ENCODE data around the gene SHISA4. TPM values are rescaled to one million over a fixed set of nuclear protein-coding genes. Genes with fewer than 3 reads are reported as not detected.

SHISA4 gene
- polyA plus RNA-seq, 3 donors = 1.5 to 3.1 (median 2.3) TPM

DNA sequence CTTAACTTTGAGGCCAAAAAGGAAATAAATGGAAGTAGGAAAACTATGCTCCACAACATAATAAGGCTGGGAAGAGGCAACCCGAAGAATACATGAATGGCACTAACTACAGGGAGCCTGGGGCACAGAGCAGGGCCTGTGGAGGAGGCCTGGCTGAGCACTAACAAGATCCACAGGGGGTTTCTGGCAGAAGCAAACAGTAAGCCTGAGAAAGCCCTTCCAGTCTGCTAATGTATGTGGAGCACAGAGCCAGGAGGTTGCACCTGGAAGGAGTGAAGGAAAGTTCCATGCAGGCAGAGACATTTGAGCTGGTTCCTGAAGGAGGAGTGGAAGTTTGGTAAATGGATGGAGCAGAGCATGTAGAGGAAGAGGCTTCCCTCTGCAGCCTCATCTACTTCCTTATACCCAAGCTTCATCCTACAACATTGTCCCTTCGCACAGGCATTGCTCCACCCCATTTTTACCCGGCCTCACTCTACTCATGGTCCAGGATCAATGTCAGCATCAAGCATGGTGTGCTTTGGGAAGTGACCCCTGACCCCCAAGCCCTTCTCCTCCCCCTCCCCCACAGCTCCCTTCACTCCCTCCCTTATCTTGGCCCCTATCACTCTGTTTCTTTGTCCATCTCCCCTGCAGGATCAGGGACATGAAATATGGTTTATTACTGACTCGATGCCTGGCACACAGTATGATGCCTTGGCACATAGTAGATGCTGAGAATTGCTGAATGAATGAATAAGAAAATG is 23.3 kb downstream of the SHISA4 start:
- Mint-ChIP-seq H3K9me3 (no peaks in the 10 kb centered on the region), H3K27me3 (ENCODE audit: low read depth in 3 of 3) (peaks cover 5 to 10% (median 6%) of the 10 kb centered on the region in 3 donors), H3K36me3 (no peaks in the 10 kb centered on the region), H3K4me3 (no peak overlapping the region), H3K4me1 (no peaks in the 10 kb centered on the region), H3K27ac (no peak overlapping the region)
- Histone ChIP-seq H3K27ac (ENCODE audit: low read depth in 1 of 2, low read length in 2 of 2) (no peak overlapping the region), H3K27me3 (ENCODE audit: control insufficient read depth in 2 of 2, insufficient read depth in 2 of 2, low read length in 2 of 2) (no peaks in the 10 kb centered on the region), H3K36me3 (replicated peaks in 1 of 2; ENCODE audit: control insufficient read depth in 1 of 2, insufficient read depth in 2 of 2, low read length in 2 of 2) (no peaks in the 10 kb centered on the region), H3K9me3 (replicated peaks in 1 of 2; ENCODE audit: control insufficient read depth in 1 of 2, insufficient read depth in 1 of 2, low read length in 2 of 2) (no peaks in the 10 kb centered on the region), H3K4me2 (replicated peaks; ENCODE audit: extremely low read depth, low read length, poor library complexity, severe bottlenecking) (no peak overlapping the region), H3K79me2 (ENCODE audit: insufficient read depth, low read length) (no peaks in the 10 kb centered on the region), H4K20me1 (ENCODE audit: insufficient read depth, low read length) (no peaks in the 10 kb centered on the region), H3K4me3 (replicated peaks in 1 of 3; ENCODE audit: low read depth in 2 of 3, low read length in 3 of 3) (no peak overlapping the region), H3K9ac (ENCODE audit: insufficient read depth, low read length, poor library complexity, severe bottlenecking) (no peak overlapping the region), H2AFZ (ENCODE audit: insufficient read depth, low read depth, low read length, poor library complexity, severe bottlenecking) (no peak overlapping the region), H3K4me1 (ENCODE audit: control insufficient read depth in 1 of 2, insufficient read depth in 2 of 2, low read length in 2 of 2) (no peaks in the 10 kb centered on the region)
- intact Hi-C loops (cut with micrococcal nuclease) = no loop called here
- WGBS (ENCODE audit: insufficient coverage) = 75% methylated on average over 3 of the region's 4 CpGs
- TF ChIP-seq CTCF (IDR thresholded peaks at IDR 0.05) = no peak
- DNase-seq = no peak

DNA sequence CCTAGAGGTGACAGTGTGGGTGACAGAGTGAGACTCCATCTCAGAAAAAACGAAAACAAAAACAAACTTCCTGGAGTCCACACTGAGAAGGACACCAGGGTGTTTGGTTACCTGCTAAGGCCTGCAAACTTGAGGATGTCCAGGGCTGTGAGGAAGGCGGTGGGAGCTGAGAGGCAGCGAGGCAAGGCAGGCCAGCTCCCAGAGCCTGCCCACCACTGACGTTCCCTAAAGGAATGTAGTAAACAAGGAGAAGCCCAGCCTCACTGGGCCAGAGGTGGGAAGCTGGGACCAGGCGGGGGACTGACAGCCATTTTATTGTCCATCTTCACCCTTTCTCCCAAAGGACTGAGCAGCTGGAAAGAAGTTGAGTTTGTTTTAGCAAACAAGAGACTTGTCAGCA is 24.1 kb downstream of the SHISA4 start:
- Histone ChIP-seq H3K79me2 (ENCODE audit: insufficient read depth, low read length) (no peaks in the 10 kb centered on the region), H3K27ac (ENCODE audit: low read depth in 1 of 2, low read length in 2 of 2) (no peak overlapping the region), H3K4me1 (ENCODE audit: control insufficient read depth in 1 of 2, insufficient read depth in 2 of 2, low read length in 2 of 2) (no peaks in the 10 kb centered on the region), H3K9ac (ENCODE audit: insufficient read depth, low read length, poor library complexity, severe bottlenecking) (no peak overlapping the region), H3K36me3 (replicated peaks in 1 of 2; ENCODE audit: control insufficient read depth in 1 of 2, insufficient read depth in 2 of 2, low read length in 2 of 2) (no peaks in the 10 kb centered on the region), H2AFZ (ENCODE audit: insufficient read depth, low read depth, low read length, poor library complexity, severe bottlenecking) (no peak overlapping the region), H3K4me2 (replicated peaks; ENCODE audit: extremely low read depth, low read length, poor library complexity, severe bottlenecking) (no peak overlapping the region), H3K4me3 (replicated peaks in 1 of 3; ENCODE audit: low read depth in 2 of 3, low read length in 3 of 3) (no peak overlapping the region), H3K9me3 (replicated peaks in 1 of 2; ENCODE audit: control insufficient read depth in 1 of 2, insufficient read depth in 1 of 2, low read length in 2 of 2) (no peaks in the 10 kb centered on the region), H3K27me3 (ENCODE audit: control insufficient read depth in 2 of 2, insufficient read depth in 2 of 2, low read length in 2 of 2) (no peaks in the 10 kb centered on the region), H4K20me1 (ENCODE audit: insufficient read depth, low read length) (no peaks in the 10 kb centered on the region)
- intact Hi-C loops (cut with micrococcal nuclease) = no loop called here
- no peaks in the 10 kb centered on the region for H3K4me1 Mint-ChIP-seq
- DNase-seq = no peak
- H3K27ac Mint-ChIP-seq = no peak overlapping the region
- no peaks in the 10 kb centered on the region for H3K9me3 Mint-ChIP-seq
- H3K36me3 Mint-ChIP-seq = no peaks in the 10 kb centered on the region
- 90% methylated on average over 3 of the region's 5 CpGs for WGBS (ENCODE audit: insufficient coverage)
- H3K27me3 Mint-ChIP-seq (ENCODE audit: low read depth in 3 of 3) = peaks cover 5 to 10% (median 6%) of the 10 kb centered on the region in 3 donors
- no peak overlapping the region for H3K4me3 Mint-ChIP-seq
- TF ChIP-seq CTCF (IDR thresholded peaks at IDR 0.05) = no peak
